Panc1 (cell line): ENCODE measurements around the gene RGS9. TPM values are rescaled to one million over a fixed set of nuclear protein-coding genes. Genes with fewer than 3 reads are reported as not detected.
A peak's percentile ranks its signal among the peaks of the same experiment; 100 is the strongest.

Source experiments
- ATAC-seq: fragments of 200-7000 bp; cut with Tn5 transposase; 2 replicates; pipeline ENCODE4 v1.9.1; 2020; ENCODE audit warnings: mild to moderate bottlenecking, moderate library complexity
- BruUV-seq: library from RNA; stranded (reverse); fragments of 400-500 nt; replicated peaks from 2 replicates; lab custom pipeline; 2021; lab: Mats Ljungman, UMichigan
- CTCF ChIA-PET: fragments of 300-600 bp; sonication (Branson Sonifier 250); formaldehyde crosslinking; loops from one replicate; lab custom pipeline; 2022; ENCODE audit warnings: antibody characterized with exemption; lab: Charles Lee
- POLR2A ChIA-PET: fragments of 300-600 bp; sonication (Branson Sonifier 250); formaldehyde crosslinking; loops from one replicate; lab custom pipeline; 2022; ENCODE audit warnings: antibody characterized with exemption; lab: Charles Lee
- DNase-seq: peaks from one replicate; pipeline ENCODE4 v3.0.0-alpha.2; 2010; ENCODE audit warnings: low read depth, low spot score
- H3K27ac ChIP-seq: 2 replicates; pipeline ENCODE4 v1.5.1; 2011; ENCODE audit warnings: mild to moderate bottlenecking, low read length, inconsistent platforms
- H3K27me3 ChIP-seq: fragments of 200-500 bp; sonication (Bioruptor generic); 2 replicates; pipeline ENCODE4 v1.6.0; 2014; ENCODE audit warnings: low read length, inconsistent platforms; ENCODE audit not compliant: control insufficient read depth, insufficient read depth
- H3K36me3 ChIP-seq: fragments of 200-500 bp; sonication (Bioruptor generic); 2 replicates; pipeline ENCODE4 v1.5.1; 2014; ENCODE audit warnings: inconsistent platforms, mild to moderate bottlenecking, low read length, moderate library complexity; ENCODE audit not compliant: control insufficient read depth, insufficient read depth
- H3K4me1 ChIP-seq: 2 replicates; pipeline ENCODE4 v1.5.1; 2011; ENCODE audit warnings: inconsistent platforms, mild to moderate bottlenecking, low read length, moderate library complexity; ENCODE audit not compliant: control insufficient read depth, insufficient read depth
- H3K4me3 ChIP-seq, 2 experiments: 2 replicates each; pipeline ENCODE4 v1.5.1; 2011 to 2012; ENCODE audit warnings: low read depth in 2 of 2, low read length in 2 of 2, mild to moderate bottlenecking in 2 of 2, inconsistent platforms in 1 of 2, moderate library complexity in 1 of 2
- H3K9me3 ChIP-seq: fragments of 200-500 bp; sonication (Bioruptor generic); 2 replicates; pipeline ENCODE4 v1.5.1; 2014; ENCODE audit warnings: low read depth, mild to moderate bottlenecking, inconsistent platforms, low read length, moderate library complexity; ENCODE audit not compliant: control insufficient read depth, insufficient read depth
- POLR2AphosphoS5 ChIP-seq: IDR thresholded peaks from 2 replicates; pipeline ENCODE4 v1.6.1; 2012; ENCODE audit warnings: mild to moderate bottlenecking, low read depth, low read length, moderate library complexity
- SIN3A ChIP-seq: IDR thresholded peaks from 2 replicates; pipeline ENCODE4 v1.6.1; 2012; ENCODE audit warnings: low read depth, mild to moderate bottlenecking, low read length, moderate library complexity, borderline replicate concordance; ENCODE audit not compliant: insufficient read depth
- TCF7L2 ChIP-seq: IDR thresholded peaks from 2 replicates; pipeline ENCODE4 v1.6.1; 2011; ENCODE audit warnings: mild to moderate bottlenecking, low read depth, low read length, inconsistent platforms
- in situ Hi-C: cut with HindIII; loops from 2 replicates; pipeline ENCODE4 v1.10.0; 2016; ENCODE audit warnings: low sequenced_read_pairs, low pct_unique_long_range_greater_than_20kb
- intact Hi-C: fragments of 100-400 bp; cut with micrococcal nuclease; formaldehyde crosslinking; loops from one replicate; pipeline ENCODE4 v1.10.0; 2022; ENCODE audit not compliant: unreplicated experiment
- total RNA-seq: library from RNA; stranded (reverse); gene quantifications from one replicate; pipeline ENCODE4 v1.2.1, GENCODE V29; 2021; ENCODE audit not compliant: unreplicated experiment
- TF ChIP-seq, protein P1 (sequence below): fragments of 450-650 bp; IDR thresholded peaks from 2 replicates; pipeline ENCODE4 v1.5.1; 2017; ENCODE audit warnings: mild to moderate bottlenecking
- TF ChIP-seq, protein P2 (sequence below), 2 experiments: IDR thresholded peaks; 2 replicates each; pipeline ENCODE4 v1.6.1; 2011 to 2012; ENCODE audit warnings: low read depth in 2 of 2, control low read depth in 1 of 2, low read length in 1 of 2, mild to moderate bottlenecking in 1 of 2, moderate library complexity in 1 of 2; ENCODE audit not compliant: insufficient read depth in 1 of 2

The RGS9 gene
- total RNA-seq, 1 experiment from 2014 or later, result 3.3 TPM

DNA sequence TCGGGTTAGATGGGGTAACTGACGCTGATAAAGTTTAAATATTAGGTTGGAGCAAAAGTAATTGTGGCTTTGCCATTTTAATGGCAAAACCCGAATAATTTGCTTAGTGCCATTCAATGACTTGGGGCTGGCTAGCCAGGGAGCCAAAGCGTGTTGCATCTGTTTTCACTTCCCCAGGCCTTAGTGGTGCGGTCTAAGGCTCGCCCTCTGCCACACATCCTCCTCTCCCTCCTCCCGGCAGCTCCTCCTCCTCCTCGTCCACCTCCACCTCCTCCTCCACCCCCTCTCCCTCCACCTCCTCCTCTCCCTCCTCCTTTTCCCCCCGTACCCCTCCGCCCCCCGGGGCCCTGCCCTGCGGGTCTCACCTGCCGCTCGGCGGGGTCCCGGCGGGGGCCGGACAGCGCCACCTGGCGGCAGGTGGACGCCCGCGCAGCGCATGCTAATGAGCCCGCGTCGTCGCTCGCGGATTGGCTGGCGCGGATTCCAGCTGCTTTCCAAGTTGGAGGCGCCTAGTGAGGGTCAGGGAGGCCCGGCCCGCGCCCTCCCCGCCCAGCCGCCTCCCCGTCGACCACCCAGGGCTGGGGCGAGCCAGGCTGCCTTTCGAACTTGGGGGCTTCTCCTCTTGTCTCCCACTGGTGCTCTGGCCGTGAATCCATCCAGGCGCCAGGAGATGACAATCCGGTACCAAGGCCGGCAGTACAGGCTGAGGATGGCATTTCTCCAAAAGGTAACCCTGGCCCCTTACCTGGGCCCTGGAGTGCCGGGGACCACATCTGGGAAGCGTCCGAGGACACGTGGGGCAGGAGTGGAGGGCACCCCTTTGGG lies 36.6 kb upstream of the RGS9 start:
- DNase-seq, result no peak
- ATAC-seq, result peak; percentile 92
- CTCF ChIA-PET, result interaction anchor here (0.5 to 1.2 kb wide), 9 partner anchors 10 to 894 kb away, joined by 4 to 9 read pairs (median 5); partner anchors contain the start of gene RGS9
- Histone ChIP-seq H3K9me3 (no peaks in the 10 kb centered on the region), H3K36me3 (no peaks in the 10 kb centered on the region), H3K27me3 (no peaks in the 10 kb centered on the region), H3K4me1 (no peaks in the 10 kb centered on the region), H3K4me3 (peak overlapping the region; percentile 48 to 69), H3K27ac (peak overlapping the region; percentile 72)
- TF ChIP-seq, protein P1, sequence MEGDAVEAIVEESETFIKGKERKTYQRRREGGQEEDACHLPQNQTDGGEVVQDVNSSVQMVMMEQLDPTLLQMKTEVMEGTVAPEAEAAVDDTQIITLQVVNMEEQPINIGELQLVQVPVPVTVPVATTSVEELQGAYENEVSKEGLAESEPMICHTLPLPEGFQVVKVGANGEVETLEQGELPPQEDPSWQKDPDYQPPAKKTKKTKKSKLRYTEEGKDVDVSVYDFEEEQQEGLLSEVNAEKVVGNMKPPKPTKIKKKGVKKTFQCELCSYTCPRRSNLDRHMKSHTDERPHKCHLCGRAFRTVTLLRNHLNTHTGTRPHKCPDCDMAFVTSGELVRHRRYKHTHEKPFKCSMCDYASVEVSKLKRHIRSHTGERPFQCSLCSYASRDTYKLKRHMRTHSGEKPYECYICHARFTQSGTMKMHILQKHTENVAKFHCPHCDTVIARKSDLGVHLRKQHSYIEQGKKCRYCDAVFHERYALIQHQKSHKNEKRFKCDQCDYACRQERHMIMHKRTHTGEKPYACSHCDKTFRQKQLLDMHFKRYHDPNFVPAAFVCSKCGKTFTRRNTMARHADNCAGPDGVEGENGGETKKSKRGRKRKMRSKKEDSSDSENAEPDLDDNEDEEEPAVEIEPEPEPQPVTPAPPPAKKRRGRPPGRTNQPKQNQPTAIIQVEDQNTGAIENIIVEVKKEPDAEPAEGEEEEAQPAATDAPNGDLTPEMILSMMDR, result peak; percentile 94
- TF ChIP-seq SIN3A, result no peak; the same call in 1 of the 2 replicates
- in situ Hi-C loops, result no loop called here
- no TSS peak for BruUV-seq
- intact Hi-C loops, result no loop called here
- POLR2A ChIA-PET, result interaction anchor here (0.6 to 0.7 kb wide), 3 partner anchors 20 to 58 kb away, joined by 5 to 9 read pairs (median 7); no protein-coding TSS in a partner anchor

DNA sequence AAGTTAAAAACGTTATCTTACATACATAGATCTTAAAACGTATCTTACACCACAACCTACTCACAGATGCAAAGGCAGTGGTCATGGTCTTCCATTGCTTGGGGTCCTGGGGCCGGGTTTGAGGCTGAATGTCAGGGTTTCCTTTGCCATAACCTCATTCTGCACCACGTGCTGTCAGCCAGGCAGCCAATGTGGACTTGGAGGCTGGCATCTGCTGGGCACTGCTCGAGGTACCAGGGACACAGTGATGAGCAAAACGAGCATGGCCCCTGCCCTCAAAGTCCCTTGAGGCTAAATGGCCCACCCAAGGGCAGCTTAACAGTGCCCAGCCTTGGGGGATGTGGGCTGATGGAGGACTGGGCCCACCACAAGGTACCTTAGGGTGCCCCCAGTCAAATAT lies 35.8 kb upstream of the RGS9 start:
- BruUV-seq, result no TSS peak
- no peaks in the 10 kb centered on the region for H3K9me3 ChIP-seq
- in situ Hi-C loops, result no loop called here
- peak overlapping the region; percentile 48 to 69; a peak in 3 of 4 replicates for H3K4me3 ChIP-seq
- TF ChIP-seq, protein P1, result no peak
- no peak for TF ChIP-seq SIN3A
- TF ChIP-seq, protein P2, sequence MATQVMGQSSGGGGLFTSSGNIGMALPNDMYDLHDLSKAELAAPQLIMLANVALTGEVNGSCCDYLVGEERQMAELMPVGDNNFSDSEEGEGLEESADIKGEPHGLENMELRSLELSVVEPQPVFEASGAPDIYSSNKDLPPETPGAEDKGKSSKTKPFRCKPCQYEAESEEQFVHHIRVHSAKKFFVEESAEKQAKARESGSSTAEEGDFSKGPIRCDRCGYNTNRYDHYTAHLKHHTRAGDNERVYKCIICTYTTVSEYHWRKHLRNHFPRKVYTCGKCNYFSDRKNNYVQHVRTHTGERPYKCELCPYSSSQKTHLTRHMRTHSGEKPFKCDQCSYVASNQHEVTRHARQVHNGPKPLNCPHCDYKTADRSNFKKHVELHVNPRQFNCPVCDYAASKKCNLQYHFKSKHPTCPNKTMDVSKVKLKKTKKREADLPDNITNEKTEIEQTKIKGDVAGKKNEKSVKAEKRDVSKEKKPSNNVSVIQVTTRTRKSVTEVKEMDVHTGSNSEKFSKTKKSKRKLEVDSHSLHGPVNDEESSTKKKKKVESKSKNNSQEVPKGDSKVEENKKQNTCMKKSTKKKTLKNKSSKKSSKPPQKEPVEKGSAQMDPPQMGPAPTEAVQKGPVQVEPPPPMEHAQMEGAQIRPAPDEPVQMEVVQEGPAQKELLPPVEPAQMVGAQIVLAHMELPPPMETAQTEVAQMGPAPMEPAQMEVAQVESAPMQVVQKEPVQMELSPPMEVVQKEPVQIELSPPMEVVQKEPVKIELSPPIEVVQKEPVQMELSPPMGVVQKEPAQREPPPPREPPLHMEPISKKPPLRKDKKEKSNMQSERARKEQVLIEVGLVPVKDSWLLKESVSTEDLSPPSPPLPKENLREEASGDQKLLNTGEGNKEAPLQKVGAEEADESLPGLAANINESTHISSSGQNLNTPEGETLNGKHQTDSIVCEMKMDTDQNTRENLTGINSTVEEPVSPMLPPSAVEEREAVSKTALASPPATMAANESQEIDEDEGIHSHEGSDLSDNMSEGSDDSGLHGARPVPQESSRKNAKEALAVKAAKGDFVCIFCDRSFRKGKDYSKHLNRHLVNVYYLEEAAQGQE (IDR thresholded peaks at IDR 0.05; ENCODE audit: insufficient read depth in 1 of 2, low read depth in 2 of 2, low read length in 1 of 2), result no peak
- TF ChIP-seq TCF7L2, result no peak
- TF ChIP-seq POLR2AphosphoS5, result no peak
- ATAC-seq, result no peak
- intact Hi-C loops, result no loop called here
- POLR2A ChIA-PET, result no interaction called here
- 0 out of 2 replicates have a peak overlapping the region, but pooled peaks have one; percentile 39 for H3K27ac ChIP-seq
- no peak for DNase-seq
- CTCF ChIA-PET, result no interaction called here
- no peaks in the 10 kb centered on the region for H3K27me3 ChIP-seq
- H3K36me3 ChIP-seq, result no peaks in the 10 kb centered on the region
- H3K4me1 ChIP-seq, result no peaks in the 10 kb centered on the region
